ENCODE data around the gene OR1J2.
A peak's percentile ranks its signal among the peaks of the same experiment; 100 is the strongest.
"Not testable (repeated sequence)": the region's sequence is repeated elsewhere in the genome, so short reads cannot be mapped to it uniquely, and the experiment has no call there.

The OR1J2 gene
- 0 reads per million in 4 experiments for total RNA-seq

GRCh38 chr9:122510502-122510901, at the start of gene OR1J2:
Gene OR1J2 (plus strand): TSS chr9:122510802. CDS start chr9:122510802, 0 bp downstream.
- DNase-seq: no peak

- DNase-seq: no peak
Observed at GRCh38 chr9:122463828-122464632, 46.6 kb upstream of the OR1J2 start.

GRCh38 chr9:122464633-122465567, 45.7 kb upstream of the OR1J2 start:
- peak; percentile 43 for DNase-seq

- DNase-seq: no peak
Observed at GRCh38 chr9:122466456-122466855, 44.1 kb upstream of the OR1J2 start.

- DNase-seq: no peak
Observed at GRCh38 chr9:122468735-122469134, 41.9 kb upstream of the OR1J2 start.

- no peak for DNase-seq
Observed at GRCh38 chr9:122474561-122474960, 36.0 kb upstream of the OR1J2 start.

GRCh38 chr9:122475717-122476116, 34.9 kb upstream of the OR1J2 start:
- no peak for DNase-seq

- no peak for DNase-seq
Observed at GRCh38 chr9:122477346-122477745, 33.3 kb upstream of the OR1J2 start.

GRCh38 chr9:122477826-122478225, 32.8 kb upstream of the OR1J2 start, which contains the start of gene OR1J1:
Gene OR1J1 (minus strand): TSS chr9:122477926. CDS start chr9:122477926, 0 bp downstream.
- DNase-seq: no peak

GRCh38 chr9:122479062-122479461, 31.5 kb upstream of the OR1J2 start:
- no peak for DNase-seq

- no peak for DNase-seq
Observed at GRCh38 chr9:122498883-122499288, 11.7 kb upstream of the OR1J2 start.

- DNase-seq: no peak
Observed at GRCh38 chr9:122506964-122507363, 3.6 kb upstream of the OR1J2 start.

- no peak for DNase-seq
Observed at GRCh38 chr9:122518226-122518625, 7.6 kb downstream of the OR1J2 start.

- no peak for DNase-seq
Observed at GRCh38 chr9:122518841-122519240, 8.2 kb downstream of the OR1J2 start, which contains the start of gene OR1J4. Gene OR1J4 (plus strand): TSS chr9:122519141. CDS start chr9:122519141, 0 bp downstream.

- DNase-seq: no peak
Observed at GRCh38 chr9:122519376-122519775, 8.8 kb downstream of the OR1J2 start.

GRCh38 chr9:122526602-122527001, 16.0 kb downstream of the OR1J2 start:
- no peak for DNase-seq

- no peak for DNase-seq
Observed at GRCh38 chr9:122527193-122527592, 16.6 kb downstream of the OR1J2 start, which contains the start of gene OR1N1. Gene OR1N1 (minus strand): TSS chr9:122527293. CDS start chr9:122527293, 0 bp downstream.

- DNase-seq: not testable (repeated sequence)
Observed at GRCh38 chr9:122531157-122531556, 20.6 kb downstream of the OR1J2 start.

GRCh38 chr9:122536134-122536533, 25.5 kb downstream of the OR1J2 start:
- no peak for DNase-seq

- not testable (repeated sequence) for DNase-seq
Observed at GRCh38 chr9:122537066-122537465, 26.5 kb downstream of the OR1J2 start.

GRCh38 chr9:122538757-122539156, 28.2 kb downstream of the OR1J2 start:
- DNase-seq: no peak

- no peak for DNase-seq
Observed at GRCh38 chr9:122546196-122546595, 35.6 kb downstream of the OR1J2 start.

- DNase-seq: no peak
Observed at GRCh38 chr9:122551371-122551770, 40.8 kb downstream of the OR1J2 start.

Data from effector CD8-positive, alpha-beta T cell (primary cell).